GM12891 (cell line): ENCODE measurements around the gene ARPIN.

Experiments
- PAX5 ChIP-seq: IDR thresholded peaks from 2 replicates; pipeline ENCODE4 v1.6.1; 2011; ENCODE audit warnings: low read length, moderate library complexity, mild to moderate bottlenecking; ENCODE audit not compliant: insufficient read depth, severe bottlenecking
- POLR2A ChIP-seq: IDR thresholded peaks from 2 replicates; pipeline ENCODE4 v1.6.1; 2011; ENCODE audit warnings: low read depth, low read length, control low read depth
- POLR2AphosphoS5 ChIP-seq: IDR thresholded peaks from 2 replicates; pipeline ENCODE4 v1.6.1; 2011; ENCODE audit warnings: low read depth, low read length, control low read depth
- POU2F2 ChIP-seq: IDR thresholded peaks from 2 replicates; pipeline ENCODE4 v1.6.1; 2011; ENCODE audit warnings: low read depth, mild to moderate bottlenecking, control low read depth, low read length, moderate library complexity
- SPI1 ChIP-seq: IDR thresholded peaks from 2 replicates; pipeline ENCODE4 v1.6.1; 2011; ENCODE audit warnings: low read depth, low read length, control low read depth
- TAF1 ChIP-seq: IDR thresholded peaks from 2 replicates; pipeline ENCODE4 v1.6.1; 2011; ENCODE audit warnings: low read depth, low read length, control low read depth

GRCh38 chr15:89864958-89865739 is 47.6 kb downstream of the ARPIN start:
- TF ChIP-seq POLR2A: no peak
- TF ChIP-seq POLR2AphosphoS5: no peak
- no peak for TF ChIP-seq TAF1
- TF ChIP-seq POU2F2: no peak
- no peak for TF ChIP-seq SPI1
- TF ChIP-seq PAX5: no peak
